NCI-H82 treated with DMSO at 0.1 percent for 48 hours (cell line): ENCODE measurements around the gene ZNF692.
"Not testable (repeated sequence)": the region's sequence is repeated elsewhere in the genome, so short reads cannot be mapped to it uniquely, and the experiment has no call there.

Experiments used
- DNase-seq: peaks from one replicate; lab custom pipeline; 2025; ENCODE audit not compliant: unreplicated experiment; lab: John Stamatoyannopoulos, UW

The ZNF692 gene

DNA sequence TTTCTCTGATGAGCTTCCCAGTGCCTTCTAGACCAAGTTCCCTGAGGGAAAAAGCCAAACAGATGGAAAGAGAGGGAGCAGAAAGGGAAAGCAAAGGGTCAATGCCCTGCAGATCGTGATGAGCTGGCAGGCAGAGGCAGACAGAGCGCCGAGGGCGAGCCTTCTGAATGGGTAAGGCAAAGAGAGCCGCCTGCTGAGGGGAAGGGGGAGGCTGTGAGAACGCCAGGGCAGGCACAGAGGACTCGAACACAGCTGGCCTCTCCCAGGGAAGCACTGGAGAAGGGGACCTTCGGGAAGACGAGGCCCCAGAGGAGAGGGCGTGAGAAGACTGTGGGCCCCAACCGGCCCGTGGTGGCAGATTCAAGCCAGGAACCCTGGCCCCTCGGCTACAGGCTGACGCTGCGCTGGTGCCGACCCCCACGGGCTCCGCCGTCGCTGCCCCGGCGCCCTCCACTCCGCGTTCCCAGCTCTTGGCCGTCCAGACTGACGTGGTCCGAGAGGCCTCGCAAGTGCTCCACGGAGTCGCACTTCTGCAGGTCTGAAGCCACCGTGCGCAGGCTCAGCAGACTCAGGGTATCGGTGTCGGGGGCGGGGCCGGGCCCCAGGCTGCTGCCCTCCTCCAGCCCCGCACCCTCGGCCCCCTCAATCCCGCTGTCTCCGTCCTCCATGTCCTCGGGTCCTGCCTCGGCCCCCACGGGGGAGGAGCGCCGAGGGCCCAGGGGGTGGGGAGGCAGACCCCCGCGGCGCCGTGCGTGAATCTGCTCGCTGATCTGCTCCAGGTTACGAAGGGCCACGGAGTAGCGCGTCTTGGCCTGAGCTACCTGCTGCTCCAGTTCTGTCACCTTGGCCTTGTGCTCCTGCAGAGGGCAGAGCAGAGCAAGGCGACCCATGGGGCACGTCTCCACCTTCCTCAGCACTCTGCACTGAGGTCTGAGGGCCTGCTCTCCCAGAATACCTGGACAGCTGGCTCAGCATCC lies 47.1 kb downstream of the ZNF692 start:
- DNase-seq: no peak

DNA sequence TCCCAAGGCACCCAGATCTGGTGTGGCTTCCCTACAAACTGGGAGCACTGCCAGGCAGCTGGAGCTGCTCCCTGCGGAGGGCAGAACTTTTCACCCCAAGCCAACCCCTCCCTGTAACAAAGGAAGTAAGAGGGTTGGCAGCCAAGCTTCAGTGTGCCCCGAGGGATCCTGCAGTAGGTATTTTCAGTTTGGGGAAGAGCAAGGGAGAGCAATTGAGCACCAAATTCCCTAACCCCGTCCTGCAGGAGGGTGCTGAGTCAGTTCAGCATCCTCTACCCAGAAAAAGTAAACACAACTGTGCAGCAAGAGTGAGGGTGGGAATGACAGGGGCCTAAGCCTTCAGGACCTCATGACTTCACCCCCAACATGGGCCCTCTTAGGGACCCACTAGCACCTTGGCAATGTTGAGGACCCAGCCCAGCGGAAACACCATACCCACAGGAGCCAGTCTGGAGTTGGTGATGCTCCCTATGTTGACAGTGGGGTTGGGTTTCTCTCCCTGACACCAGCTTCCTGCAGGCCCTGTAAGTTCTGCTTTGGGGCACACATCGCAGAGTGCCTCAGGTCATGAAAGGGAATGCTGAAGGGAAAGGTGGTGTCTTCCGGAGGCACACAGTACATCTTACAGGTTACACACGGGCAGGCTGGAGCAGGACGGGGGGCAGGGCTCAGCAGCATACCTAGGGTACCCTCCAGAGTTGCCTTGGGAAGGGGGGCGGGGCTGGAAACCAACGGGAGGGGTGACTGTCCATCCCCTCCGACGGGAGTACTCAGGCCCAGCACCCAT lies 48.0 kb downstream of the ZNF692 start:
- DNase-seq: no peak

DNA sequence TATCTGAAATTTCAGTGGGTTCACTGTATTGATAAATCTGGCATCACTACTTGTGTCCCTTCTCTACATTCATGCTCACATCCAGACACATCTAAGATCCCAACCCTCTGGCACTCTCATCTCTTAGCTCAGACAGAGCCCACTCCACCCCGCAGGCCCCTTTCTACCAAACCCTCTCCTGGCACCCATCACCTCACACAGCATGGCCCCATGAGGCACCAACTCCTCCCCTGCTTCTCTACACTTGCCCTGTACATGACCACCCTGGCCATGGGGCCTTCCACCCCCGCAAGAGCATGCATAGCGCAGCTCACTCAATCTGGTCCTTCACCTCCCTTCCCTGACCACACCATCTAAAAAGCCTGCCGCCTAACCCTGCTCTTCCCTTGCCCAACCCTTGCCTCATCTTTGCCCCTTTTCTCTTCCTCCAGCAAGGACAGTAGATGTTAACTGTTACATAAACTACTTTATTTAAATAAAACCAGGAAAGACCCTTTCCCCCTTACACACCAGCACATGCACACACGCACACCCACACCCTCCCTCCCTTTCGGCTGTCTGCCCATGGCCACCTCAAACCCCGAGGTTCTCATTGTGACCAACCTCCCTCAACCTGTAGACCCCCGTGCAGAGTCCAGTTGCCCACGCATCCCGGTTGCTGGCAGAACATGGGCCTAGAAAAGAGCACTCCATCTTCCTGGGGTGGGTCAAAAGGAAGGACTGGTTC lies 48.7 kb downstream of the ZNF692 start:
- DNase-seq: no peak

DNA sequence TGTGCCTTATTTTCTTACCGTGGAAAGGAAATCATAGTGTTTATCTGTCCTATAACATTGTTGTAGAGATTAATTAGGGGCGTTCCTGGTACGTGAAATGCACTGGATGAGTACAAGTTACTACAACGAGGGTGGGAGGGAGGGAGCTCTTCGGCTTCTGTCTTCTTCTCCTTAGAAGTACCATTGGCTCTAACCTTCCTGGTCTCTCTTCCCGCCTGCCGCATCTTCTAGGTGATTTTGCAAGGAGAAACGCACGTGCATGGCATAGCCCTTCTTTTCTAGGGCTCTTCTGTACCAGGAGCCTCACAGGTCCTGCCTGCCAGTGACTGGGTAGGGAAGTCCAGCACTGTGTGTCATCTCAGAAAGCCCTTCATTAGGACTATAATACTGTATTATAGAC lies 50.0 kb downstream of the ZNF692 start:
- DNase-seq: no peak

DNA sequence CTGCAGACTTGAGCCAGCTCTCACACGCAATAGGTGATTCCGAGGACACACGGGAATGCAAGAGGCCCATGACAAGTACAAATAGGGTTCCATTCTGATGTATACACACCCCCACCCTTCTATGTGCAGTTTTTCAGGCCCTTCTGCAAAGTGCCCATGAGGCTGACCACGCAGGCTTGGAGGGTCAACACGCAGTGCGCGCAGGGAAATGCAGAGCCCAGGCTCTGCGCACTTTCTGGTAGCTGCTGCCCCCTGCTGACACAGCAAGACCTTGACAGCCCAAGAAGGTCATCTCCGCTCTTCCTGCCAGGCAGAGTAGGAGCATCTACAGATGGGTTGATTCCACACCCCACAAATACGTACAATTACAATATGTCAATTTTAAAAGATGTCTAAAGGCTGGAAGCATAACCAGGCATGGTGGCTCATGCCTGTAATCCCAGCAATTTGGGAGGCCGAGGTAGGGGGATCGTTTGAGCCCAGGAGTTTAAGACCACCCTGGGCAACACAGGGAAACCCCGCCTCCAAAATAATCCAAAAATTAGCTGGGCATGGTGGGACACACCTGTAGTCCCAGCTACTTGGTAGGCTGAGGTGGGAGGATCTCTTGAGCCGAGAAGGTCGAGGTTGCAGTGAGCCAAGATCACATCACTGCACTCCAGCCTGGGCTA lies 51.7 kb downstream of the ZNF692 start:
- DNase-seq: no peak

- no peak for DNase-seq
Observed at GRCh38 chr1:248805876-248806275, 53.0 kb downstream of the ZNF692 start.

DNA sequence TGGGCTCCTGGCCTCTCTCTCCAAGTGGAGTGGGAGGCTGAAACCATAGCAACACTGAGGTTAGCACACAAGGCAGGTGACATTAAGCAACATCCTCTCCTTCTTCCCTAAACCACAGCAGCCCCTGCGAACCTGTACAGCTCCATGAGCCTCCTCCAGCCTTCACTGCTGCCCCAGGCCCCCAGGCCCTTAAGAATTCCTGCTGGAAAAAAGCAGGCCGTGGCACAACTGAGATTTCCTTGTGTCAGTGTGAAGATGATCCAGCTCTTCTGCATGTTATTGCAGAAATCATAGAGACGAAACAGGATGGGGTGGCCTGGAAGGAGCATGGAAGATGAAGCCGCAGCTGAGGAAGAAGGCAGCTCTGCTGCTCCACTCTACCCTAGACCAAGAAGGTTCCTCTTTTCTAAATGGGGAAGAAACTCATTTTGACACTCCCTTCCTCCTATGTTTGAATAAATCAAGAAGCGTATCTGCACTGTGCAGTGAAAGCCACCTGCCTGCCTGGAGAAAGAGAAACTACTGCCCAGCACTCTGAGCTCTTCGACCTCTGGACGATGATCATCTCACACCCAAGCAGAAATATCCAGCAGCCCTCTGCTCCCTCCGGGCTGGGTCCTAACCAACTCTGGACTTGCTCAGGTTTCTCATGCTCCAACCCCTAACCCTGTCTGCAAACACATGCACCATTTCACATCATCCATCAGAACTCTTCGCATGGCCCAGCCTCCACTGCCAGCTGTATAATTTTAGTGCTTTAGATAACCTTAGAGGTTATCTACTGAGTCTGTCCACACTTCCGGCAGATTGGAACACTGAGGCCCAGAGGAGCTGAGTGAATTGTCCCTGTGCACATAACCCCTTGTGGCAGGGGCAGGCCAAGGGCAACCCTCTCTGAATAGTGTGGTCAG lies 53.9 kb downstream of the ZNF692 start:
- no peak for DNase-seq

GRCh38 chr1:248803501-248803900 lies 55.4 kb downstream of the ZNF692 start:
- DNase-seq: not testable (repeated sequence)

DNA sequence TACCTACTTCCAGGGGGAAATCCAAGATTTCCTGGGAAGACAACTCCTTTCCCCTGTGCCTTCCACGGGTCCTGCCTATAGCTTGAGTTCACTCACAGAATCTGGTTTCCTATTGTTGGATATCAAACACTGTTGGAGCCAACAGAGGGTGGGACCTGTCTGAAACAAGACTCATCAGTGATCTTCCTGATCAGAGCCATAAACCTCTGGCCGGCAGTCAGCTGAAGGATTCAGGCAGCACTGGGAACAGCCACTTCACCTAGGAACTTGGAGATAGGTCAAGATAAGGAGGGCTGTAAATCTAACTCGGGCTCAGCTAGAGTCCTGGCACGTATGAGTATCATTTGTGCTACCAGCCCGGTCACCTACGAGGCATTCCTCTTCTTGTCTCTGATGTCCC lies 56.4 kb downstream of the ZNF692 start:
- DNase-seq: no peak

DNA sequence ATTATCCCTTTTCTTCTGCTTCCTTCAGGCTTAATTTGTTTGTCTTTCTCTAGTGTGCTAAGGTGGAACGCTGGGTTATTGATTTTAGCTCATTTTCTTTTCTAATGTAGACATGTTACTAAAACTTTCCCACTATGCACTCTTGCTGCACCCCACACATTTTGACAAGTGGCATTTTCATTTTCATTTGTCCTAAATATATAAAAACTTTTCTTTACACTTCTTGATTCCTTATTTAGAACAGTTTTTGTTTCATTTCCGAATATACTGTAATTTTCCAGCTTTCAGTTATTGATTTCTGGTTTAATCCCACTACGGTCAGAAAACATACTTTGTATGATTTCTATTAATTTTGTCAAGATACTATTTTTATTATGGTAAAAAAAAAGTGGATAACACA lies 58.4 kb downstream of the ZNF692 start:
- no peak for DNase-seq
